ENCODE measurements around the gene UTS2B. TPM values are rescaled to one million over a fixed set of nuclear protein-coding genes. Genes with fewer than 3 reads are reported as not detected.

The UTS2B gene
- polyA plus RNA-seq, 1 of the 3 experiments (the other 2 are of a cell fraction), result 0.03 TPM

GRCh38 chr3:191343913-191344312, 13.6 kb upstream of the UTS2B start:
- DNase-seq, result no peak
- Histone ChIP-seq H3K36me3 (replicated peaks in 1 of 2; ENCODE audit: control insufficient read depth in 1 of 2, insufficient read depth in 2 of 2, low read length in 1 of 2) (no peaks in the 10 kb centered on the region), H3K9me3 (no peaks in the 10 kb centered on the region), H3F3A (replicated peaks; ENCODE audit: insufficient read depth) (peaks cover 4% of the 10 kb centered on the region), H3K27me3 (ENCODE audit: insufficient read depth) (no peaks in the 10 kb centered on the region), H3K79me2 (ENCODE audit: insufficient read depth) (peaks cover 100% of the 10 kb centered on the region), H3K9me2 (no peaks in the 10 kb centered on the region), H3K4me2 (no peak overlapping the region), H3K9ac (no peak overlapping the region), H4K20me1 (ENCODE audit: insufficient read depth) (peaks cover 36% of the 10 kb centered on the region), H2AFZ (ENCODE audit: low read depth) (no peak overlapping the region), H3K4me1 (ENCODE audit: control insufficient read depth in 1 of 2, insufficient read depth in 2 of 2, low read depth in 1 of 2, low read length in 1 of 2) (peaks cover 0 to 21% of the 10 kb centered on the region in 2 experiments; a peak in 2 of 4 replicates), H3K27ac (ENCODE audit: low read depth in 2 of 2, low read length in 1 of 2) (no peak overlapping the region), H3K4me3 (ENCODE audit: low read depth in 2 of 2, low read length in 1 of 2) (no peak overlapping the region)
- 95% methylated on average over 5 of the region's 5 CpGs for WGBS (ENCODE audit: low lambda C conversion rate)
- TF ChIP-seq EP300 (IDR thresholded peaks at IDR 0.05; ENCODE audit: borderline replicate concordance in 1 of 2, low read depth in 1 of 2, low read length in 1 of 2) (no peak), NFIC (IDR thresholded peaks at IDR 0.05; ENCODE audit: borderline replicate concordance) (no peak), MXI1 (IDR thresholded peaks at IDR 0.05; ENCODE audit: low read depth, low read length) (no peak), FOXM1 (IDR thresholded peaks at IDR 0.05; ENCODE audit: low read depth) (no peak), EZH2phosphoT487 (IDR thresholded peaks at IDR 0.05; ENCODE audit: borderline replicate concordance, low read depth) (no peak), TCF12 (IDR thresholded peaks at IDR 0.05) (no peak), RXRA (IDR thresholded peaks at IDR 0.05; ENCODE audit: borderline replicate concordance, low read depth) (no peak)
- TF ChIP-seq, protein P1, sequence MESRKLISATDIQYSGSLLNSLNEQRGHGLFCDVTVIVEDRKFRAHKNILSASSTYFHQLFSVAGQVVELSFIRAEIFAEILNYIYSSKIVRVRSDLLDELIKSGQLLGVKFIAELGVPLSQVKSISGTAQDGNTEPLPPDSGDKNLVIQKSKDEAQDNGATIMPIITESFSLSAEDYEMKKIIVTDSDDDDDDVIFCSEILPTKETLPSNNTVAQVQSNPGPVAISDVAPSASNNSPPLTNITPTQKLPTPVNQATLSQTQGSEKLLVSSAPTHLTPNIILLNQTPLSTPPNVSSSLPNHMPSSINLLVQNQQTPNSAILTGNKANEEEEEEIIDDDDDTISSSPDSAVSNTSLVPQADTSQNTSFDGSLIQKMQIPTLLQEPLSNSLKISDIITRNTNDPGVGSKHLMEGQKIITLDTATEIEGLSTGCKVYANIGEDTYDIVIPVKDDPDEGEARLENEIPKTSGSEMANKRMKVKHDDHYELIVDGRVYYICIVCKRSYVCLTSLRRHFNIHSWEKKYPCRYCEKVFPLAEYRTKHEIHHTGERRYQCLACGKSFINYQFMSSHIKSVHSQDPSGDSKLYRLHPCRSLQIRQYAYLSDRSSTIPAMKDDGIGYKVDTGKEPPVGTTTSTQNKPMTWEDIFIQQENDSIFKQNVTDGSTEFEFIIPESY (IDR thresholded peaks at IDR 0.05; ENCODE audit: borderline replicate concordance, low read depth), result no peak
- TF ChIP-seq, protein P2, sequence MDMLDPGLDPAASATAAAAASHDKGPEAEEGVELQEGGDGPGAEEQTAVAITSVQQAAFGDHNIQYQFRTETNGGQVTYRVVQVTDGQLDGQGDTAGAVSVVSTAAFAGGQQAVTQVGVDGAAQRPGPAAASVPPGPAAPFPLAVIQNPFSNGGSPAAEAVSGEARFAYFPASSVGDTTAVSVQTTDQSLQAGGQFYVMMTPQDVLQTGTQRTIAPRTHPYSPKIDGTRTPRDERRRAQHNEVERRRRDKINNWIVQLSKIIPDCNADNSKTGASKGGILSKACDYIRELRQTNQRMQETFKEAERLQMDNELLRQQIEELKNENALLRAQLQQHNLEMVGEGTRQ (IDR thresholded peaks at IDR 0.05; ENCODE audit: borderline replicate concordance, low read depth, low read length), result no peak
- CTCF ChIA-PET, result no interaction called here
- POLR2A ChIA-PET, result interaction anchor here (1.7 kb wide), 1 partner anchor 15 kb away, joined by 3 read pairs; the partner anchor contains the start of gene CCDC50

DNA sequence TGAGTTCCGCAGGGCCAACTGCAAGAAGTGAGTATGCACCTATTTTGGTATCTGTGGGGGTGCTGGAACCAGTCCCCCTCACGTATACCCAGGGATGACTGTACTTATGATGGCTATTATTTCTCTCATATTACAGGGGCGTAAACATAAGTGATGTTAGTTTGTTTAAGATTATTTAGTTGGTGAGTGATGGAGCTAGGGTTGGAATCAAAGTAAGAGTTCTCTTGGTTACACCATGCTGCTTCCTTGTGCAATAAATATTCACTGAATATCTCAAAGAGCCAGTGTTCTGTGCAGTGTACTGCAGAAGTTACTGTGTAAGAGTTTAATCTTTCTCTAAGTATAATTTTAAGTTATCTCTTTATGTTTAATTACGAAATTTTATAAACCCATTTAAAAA, 12.8 kb upstream of the UTS2B start:
- H3K27ac ChIP-seq (ENCODE audit: low read depth in 2 of 2, low read length in 1 of 2), result no peak overlapping the region
- CTCF ChIA-PET, result no interaction called here
- 78% methylated on average over 4 of the region's 4 CpGs for WGBS (ENCODE audit: low lambda C conversion rate)
- H3K36me3 ChIP-seq (replicated peaks in 1 of 2; ENCODE audit: control insufficient read depth in 1 of 2, insufficient read depth in 2 of 2, low read length in 1 of 2), result no peaks in the 10 kb centered on the region
- POLR2A ChIA-PET, result no interaction called here
- H3K27me3 ChIP-seq (ENCODE audit: insufficient read depth), result no peaks in the 10 kb centered on the region
- no peak overlapping the region for H3K9ac ChIP-seq
- H4K20me1 ChIP-seq (ENCODE audit: insufficient read depth), result peaks cover 36% of the 10 kb centered on the region
- H3F3A ChIP-seq (replicated peaks; ENCODE audit: insufficient read depth), result peaks cover 12% of the 10 kb centered on the region
- H2AFZ ChIP-seq (ENCODE audit: low read depth), result no peak overlapping the region
- no peak for DNase-seq
- no peak overlapping the region for H3K4me3 ChIP-seq (ENCODE audit: low read depth in 2 of 2, low read length in 1 of 2)
- peaks cover 0 to 28% of the 10 kb centered on the region in 2 experiments; a peak in 2 of 4 replicates for H3K4me1 ChIP-seq (ENCODE audit: control insufficient read depth in 1 of 2, insufficient read depth in 2 of 2, low read depth in 1 of 2, low read length in 1 of 2)
- no peaks in the 10 kb centered on the region for H3K9me2 ChIP-seq
- H3K79me2 ChIP-seq (ENCODE audit: insufficient read depth), result peaks cover 100% of the 10 kb centered on the region
- no peak overlapping the region for H3K4me2 ChIP-seq
- no peaks in the 10 kb centered on the region for H3K9me3 ChIP-seq
- TF ChIP-seq USF1 (IDR thresholded peaks at IDR 0.05; ENCODE audit: borderline replicate concordance, low read depth) (no peak), MXI1 (IDR thresholded peaks at IDR 0.05; ENCODE audit: low read depth, low read length) (no peak), GATA2 (CRISPR knock-in tag; IDR thresholded peaks at IDR 0.05) (no peak), EZH2phosphoT487 (IDR thresholded peaks at IDR 0.05; ENCODE audit: borderline replicate concordance, low read depth) (no peak), TCF12 (IDR thresholded peaks at IDR 0.05) (no peak), JUND (IDR thresholded peaks at IDR 0.05) (no peak), CHD2 (IDR thresholded peaks at IDR 0.05; ENCODE audit: low read length, partially characterized antibody) (no peak), SMC3 (IDR thresholded peaks at IDR 0.05; ENCODE audit: low read depth, low read length) (no peak), POLR2AphosphoS5 (IDR thresholded peaks at IDR 0.05; ENCODE audit: low read depth, low read length) (no peak), PBX3 (IDR thresholded peaks at IDR 0.05) (no peak)
- TF ChIP-seq, protein P1 (IDR thresholded peaks at IDR 0.05; ENCODE audit: borderline replicate concordance, low read depth), result no peak
- TF ChIP-seq, protein P3, sequence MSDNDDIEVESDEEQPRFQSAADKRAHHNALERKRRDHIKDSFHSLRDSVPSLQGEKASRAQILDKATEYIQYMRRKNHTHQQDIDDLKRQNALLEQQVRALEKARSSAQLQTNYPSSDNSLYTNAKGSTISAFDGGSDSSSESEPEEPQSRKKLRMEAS (IDR thresholded peaks at IDR 0.05; ENCODE audit: low read depth), result no peak
- TF ChIP-seq, protein P4, sequence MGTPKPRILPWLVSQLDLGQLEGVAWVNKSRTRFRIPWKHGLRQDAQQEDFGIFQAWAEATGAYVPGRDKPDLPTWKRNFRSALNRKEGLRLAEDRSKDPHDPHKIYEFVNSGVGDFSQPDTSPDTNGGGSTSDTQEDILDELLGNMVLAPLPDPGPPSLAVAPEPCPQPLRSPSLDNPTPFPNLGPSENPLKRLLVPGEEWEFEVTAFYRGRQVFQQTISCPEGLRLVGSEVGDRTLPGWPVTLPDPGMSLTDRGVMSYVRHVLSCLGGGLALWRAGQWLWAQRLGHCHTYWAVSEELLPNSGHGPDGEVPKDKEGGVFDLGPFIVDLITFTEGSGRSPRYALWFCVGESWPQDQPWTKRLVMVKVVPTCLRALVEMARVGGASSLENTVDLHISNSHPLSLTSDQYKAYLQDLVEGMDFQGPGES (IDR thresholded peaks at IDR 0.05; ENCODE audit: low read depth, low read length), result no peak
